Measurements from ENCODE around the gene KCNAB1. TPM values are rescaled to one million over a fixed set of nuclear protein-coding genes. Genes with fewer than 3 reads are reported as not detected.

KCNAB1 gene
- total RNA-seq, 1 experiment from 2014 or later = not detected

DNA sequence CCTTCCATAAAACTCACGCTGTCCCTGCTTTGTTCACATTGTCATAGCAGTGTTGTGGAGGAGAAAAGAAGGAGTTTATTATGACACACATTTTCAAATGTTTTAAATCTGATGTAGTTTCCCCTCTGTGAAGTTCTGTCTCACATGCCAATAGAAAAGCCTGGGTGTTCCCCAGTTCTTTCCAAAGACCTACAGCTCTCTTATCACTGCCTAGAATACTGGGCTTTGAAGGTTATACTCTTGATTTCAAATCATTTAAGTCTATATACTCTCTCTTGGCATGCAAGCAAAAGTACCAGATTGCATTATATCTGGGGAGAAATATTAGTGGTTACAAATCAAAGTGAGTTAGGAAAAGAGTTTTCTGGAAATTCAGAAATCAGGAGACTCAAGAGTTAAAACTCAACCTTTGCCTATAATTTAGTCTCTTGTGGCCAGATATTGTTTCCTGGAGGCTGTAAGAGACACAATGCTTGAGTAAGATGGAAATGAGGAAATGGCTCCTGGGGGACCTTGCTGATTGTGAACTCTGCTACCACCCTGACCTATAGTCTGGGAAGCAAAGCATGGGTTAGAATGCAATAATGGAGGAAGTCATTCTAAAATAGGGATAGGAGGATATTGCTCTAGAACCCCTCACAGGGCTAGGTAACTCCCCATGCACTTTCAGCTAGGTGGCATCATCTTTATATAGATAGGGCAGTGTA lies 182.8 kb downstream of the KCNAB1 start:
- H3K9me3 ChIP-seq (ENCODE audit: low read depth, low read length, poor library complexity, severe bottlenecking) = no peaks in the 10 kb centered on the region
- intact Hi-C loops (cut with micrococcal nuclease; ENCODE audit: unreplicated experiment) = no loop called here
- H3K27me3 ChIP-seq (replicated peaks; ENCODE audit: insufficient read depth, low read depth, low read length, poor library complexity) = no peaks in the 10 kb centered on the region
- no TSS peak for BruUV-seq (replicated peaks)
- no peak overlapping the region for H3K4me3 ChIP-seq (ENCODE audit: low read depth, low read length, poor library complexity, severe bottlenecking)
- POLR2A ChIA-PET (ENCODE audit: low non-redundant PET) = no interaction called here
- no peaks in the 10 kb centered on the region for H3K4me1 ChIP-seq (ENCODE audit: insufficient read depth, low read length, poor library complexity, severe bottlenecking)
- TF ChIP-seq, protein P1, sequence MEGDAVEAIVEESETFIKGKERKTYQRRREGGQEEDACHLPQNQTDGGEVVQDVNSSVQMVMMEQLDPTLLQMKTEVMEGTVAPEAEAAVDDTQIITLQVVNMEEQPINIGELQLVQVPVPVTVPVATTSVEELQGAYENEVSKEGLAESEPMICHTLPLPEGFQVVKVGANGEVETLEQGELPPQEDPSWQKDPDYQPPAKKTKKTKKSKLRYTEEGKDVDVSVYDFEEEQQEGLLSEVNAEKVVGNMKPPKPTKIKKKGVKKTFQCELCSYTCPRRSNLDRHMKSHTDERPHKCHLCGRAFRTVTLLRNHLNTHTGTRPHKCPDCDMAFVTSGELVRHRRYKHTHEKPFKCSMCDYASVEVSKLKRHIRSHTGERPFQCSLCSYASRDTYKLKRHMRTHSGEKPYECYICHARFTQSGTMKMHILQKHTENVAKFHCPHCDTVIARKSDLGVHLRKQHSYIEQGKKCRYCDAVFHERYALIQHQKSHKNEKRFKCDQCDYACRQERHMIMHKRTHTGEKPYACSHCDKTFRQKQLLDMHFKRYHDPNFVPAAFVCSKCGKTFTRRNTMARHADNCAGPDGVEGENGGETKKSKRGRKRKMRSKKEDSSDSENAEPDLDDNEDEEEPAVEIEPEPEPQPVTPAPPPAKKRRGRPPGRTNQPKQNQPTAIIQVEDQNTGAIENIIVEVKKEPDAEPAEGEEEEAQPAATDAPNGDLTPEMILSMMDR (conservative IDR thresholded peaks at IDR 0.05; ENCODE audit: low read depth, low read length) = no peak
- no peak for TF ChIP-seq EZH2 (IDR thresholded peaks at IDR 0.05; ENCODE audit: borderline replicate concordance, low read depth, low read length, poor library complexity, severe bottlenecking)
- no peaks in the 10 kb centered on the region for H3K36me3 ChIP-seq (ENCODE audit: insufficient read depth, low read length, poor library complexity, severe bottlenecking)
- no peak for DNase-seq (ENCODE audit: low spot score)
- no peak overlapping the region for H3K27ac ChIP-seq (ENCODE audit: low read depth, low read length, poor library complexity, severe bottlenecking)
- CTCF ChIA-PET = no interaction called here

DNA sequence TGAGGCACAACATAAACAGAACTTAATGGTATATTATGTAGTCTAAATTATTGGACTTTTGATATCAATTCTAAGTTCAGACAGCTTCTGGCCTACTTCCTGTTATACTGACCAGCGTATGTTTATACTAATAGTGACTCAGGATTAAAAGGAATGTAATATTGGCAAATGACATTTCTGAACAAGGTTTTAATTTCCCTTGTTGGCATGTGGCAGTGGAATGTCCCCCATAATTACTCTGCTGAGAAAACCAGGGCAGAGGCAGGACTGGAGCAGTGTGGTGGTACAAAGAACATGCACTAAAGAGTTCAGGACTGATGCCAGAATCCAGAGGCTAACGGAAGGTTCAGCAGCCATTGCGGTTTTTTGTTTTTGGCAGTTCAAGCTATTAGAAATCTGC lies 184.0 kb downstream of the KCNAB1 start:
- Histone ChIP-seq H3K4me1 (ENCODE audit: insufficient read depth, low read length, poor library complexity, severe bottlenecking) (no peaks in the 10 kb centered on the region), H3K4me3 (ENCODE audit: low read depth, low read length, poor library complexity, severe bottlenecking) (no peak overlapping the region), H3K9me3 (ENCODE audit: low read depth, low read length, poor library complexity, severe bottlenecking) (no peaks in the 10 kb centered on the region), H3K27ac (ENCODE audit: low read depth, low read length, poor library complexity, severe bottlenecking) (no peak overlapping the region), H3K36me3 (ENCODE audit: insufficient read depth, low read length, poor library complexity, severe bottlenecking) (no peaks in the 10 kb centered on the region), H3K27me3 (replicated peaks; ENCODE audit: insufficient read depth, low read depth, low read length, poor library complexity) (no peaks in the 10 kb centered on the region)
- ChIA-PET POLR2A (ENCODE audit: low non-redundant PET) (no interaction called here), CTCF (no interaction called here)
- no TSS peak for BruUV-seq (replicated peaks)
- DNase-seq (ENCODE audit: low spot score) = no peak
- intact Hi-C loops (cut with micrococcal nuclease; ENCODE audit: unreplicated experiment) = no loop called here
- TF ChIP-seq, protein P1 (conservative IDR thresholded peaks at IDR 0.05; ENCODE audit: low read depth, low read length) = no peak
- TF ChIP-seq EZH2 (IDR thresholded peaks at IDR 0.05; ENCODE audit: borderline replicate concordance, low read depth, low read length, poor library complexity, severe bottlenecking) = no peak

DNA sequence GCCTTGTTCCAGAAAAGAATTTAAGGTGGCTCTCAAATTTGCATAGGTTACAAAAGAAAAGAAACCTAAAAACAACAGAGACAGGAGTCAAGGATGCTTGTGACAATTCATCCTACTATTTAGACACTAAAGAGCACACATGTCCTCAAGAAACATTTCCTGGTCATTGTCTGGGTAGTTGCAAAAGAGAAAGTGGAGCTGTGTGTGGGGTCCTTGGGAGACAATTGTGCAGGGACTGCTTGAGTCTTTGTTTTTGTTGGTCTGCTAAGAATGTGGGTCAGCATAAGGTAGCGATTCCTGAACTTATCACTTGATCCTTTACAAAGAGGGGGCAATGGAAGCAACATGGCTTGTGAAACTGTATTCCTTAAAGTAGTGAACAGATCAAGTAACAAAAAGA lies 185.3 kb downstream of the KCNAB1 start:
- BruUV-seq (replicated peaks) = no TSS peak
- Histone ChIP-seq H3K4me1 (ENCODE audit: insufficient read depth, low read length, poor library complexity, severe bottlenecking) (no peaks in the 10 kb centered on the region), H3K27me3 (replicated peaks; ENCODE audit: insufficient read depth, low read depth, low read length, poor library complexity) (no peaks in the 10 kb centered on the region), H3K36me3 (ENCODE audit: insufficient read depth, low read length, poor library complexity, severe bottlenecking) (no peaks in the 10 kb centered on the region), H3K9me3 (ENCODE audit: low read depth, low read length, poor library complexity, severe bottlenecking) (no peaks in the 10 kb centered on the region), H3K27ac (ENCODE audit: low read depth, low read length, poor library complexity, severe bottlenecking) (no peak overlapping the region), H3K4me3 (ENCODE audit: low read depth, low read length, poor library complexity, severe bottlenecking) (no peak overlapping the region)
- intact Hi-C loops (cut with micrococcal nuclease; ENCODE audit: unreplicated experiment) = no loop called here
- no peak for DNase-seq (ENCODE audit: low spot score)
- ChIA-PET CTCF (no interaction called here), POLR2A (ENCODE audit: low non-redundant PET) (no interaction called here)
- TF ChIP-seq, protein P1 (conservative IDR thresholded peaks at IDR 0.05; ENCODE audit: low read depth, low read length) = no peak
- no peak for TF ChIP-seq EZH2 (IDR thresholded peaks at IDR 0.05; ENCODE audit: borderline replicate concordance, low read depth, low read length, poor library complexity, severe bottlenecking)
